ENCODE data around the gene EXD3. TPM values are rescaled to one million over a fixed set of nuclear protein-coding genes. Genes with fewer than 3 reads are reported as not detected.
"Not testable (repeated sequence)": the region's sequence is repeated elsewhere in the genome, so short reads cannot be mapped to it uniquely, and the experiment has no call there.

Gene EXD3
- polyA plus RNA-seq, 1 of the 3 experiments (the other 2 are of a cell fraction), result 11.5 TPM

GRCh38 chr9:137386507-137387113, 36.4 kb downstream of the EXD3 start:
- H3K9ac ChIP-seq; H3K27ac ChIP-seq (ENCODE audit: low read depth in 2 of 2, low read length in 1 of 2); H3K9me3 ChIP-seq; H3K4me2 ChIP-seq; H2AFZ ChIP-seq (ENCODE audit: low read depth); H3F3A ChIP-seq (replicated peaks; ENCODE audit: insufficient read depth); H3K9me2 ChIP-seq; H3K4me1 ChIP-seq (ENCODE audit: control insufficient read depth in 1 of 2, insufficient read depth in 2 of 2, low read depth in 1 of 2, low read length in 1 of 2); POLR2A ChIA-PET; DNase-seq; H4K20me1 ChIP-seq (ENCODE audit: insufficient read depth); H3K36me3 ChIP-seq (replicated peaks in 1 of 2; ENCODE audit: control insufficient read depth in 1 of 2, insufficient read depth in 2 of 2, low read length in 1 of 2); H3K27me3 ChIP-seq (ENCODE audit: insufficient read depth); H3K79me2 ChIP-seq (ENCODE audit: insufficient read depth); H3K4me3 ChIP-seq (ENCODE audit: low read depth in 2 of 2, low read length in 1 of 2): not testable (repeated sequence)
- 71% methylated on average over 8 of the region's 12 CpGs for WGBS (ENCODE audit: low lambda C conversion rate)
- CTCF ChIA-PET, result interaction anchor here (0.8 kb wide), 1 partner anchor 100 kb away, joined by 3 read pairs; no protein-coding TSS in a partner anchor

- no peaks in the 10 kb centered on the region; a peak in 1 of 4 replicates for H3K4me1 ChIP-seq (ENCODE audit: control insufficient read depth in 1 of 2, insufficient read depth in 2 of 2, low read depth in 1 of 2, low read length in 1 of 2)
- H3K4me2 ChIP-seq, result no peak overlapping the region
- CTCF ChIA-PET, result no interaction called here
- H3K79me2 ChIP-seq (ENCODE audit: insufficient read depth), result no peaks in the 10 kb centered on the region
- no peak overlapping the region for H2AFZ ChIP-seq (ENCODE audit: low read depth)
- H3F3A ChIP-seq (replicated peaks; ENCODE audit: insufficient read depth), result no peaks in the 10 kb centered on the region
- 95% methylated on average over 14 of the region's 26 CpGs for WGBS (ENCODE audit: low lambda C conversion rate)
- H3K27ac ChIP-seq (ENCODE audit: low read depth in 2 of 2, low read length in 1 of 2), result no peak overlapping the region
- H3K36me3 ChIP-seq (replicated peaks in 1 of 2; ENCODE audit: control insufficient read depth in 1 of 2, insufficient read depth in 2 of 2, low read length in 1 of 2), result no peaks in the 10 kb centered on the region
- TF ChIP-seq EZH2phosphoT487 (IDR thresholded peaks at IDR 0.05; ENCODE audit: borderline replicate concordance, low read depth) (no peak), TAF1 (IDR thresholded peaks at IDR 0.05; ENCODE audit: borderline replicate concordance, low read depth, low read length) (no peak), GABPA (IDR thresholded peaks at IDR 0.05; ENCODE audit: low read depth) (no peak), RFX5 (IDR thresholded peaks at IDR 0.05; ENCODE audit: low read length) (no peak), MAX (IDR thresholded peaks at IDR 0.05; ENCODE audit: low read depth) (no peak), TEAD4 (IDR thresholded peaks at IDR 0.05; ENCODE audit: borderline replicate concordance, insufficient read depth) (no peak), ZBTB33 (IDR thresholded peaks at IDR 0.05; ENCODE audit: borderline replicate concordance, low read depth) (no peak), SMC3 (IDR thresholded peaks at IDR 0.05; ENCODE audit: low read depth, low read length) (no peak), USF2 (IDR thresholded peaks at IDR 0.05; ENCODE audit: borderline replicate concordance, low read depth, low read length) (no peak), GATA2 (CRISPR knock-in tag; IDR thresholded peaks at IDR 0.05) (no peak)
- H3K9ac ChIP-seq, result no peak overlapping the region
- no peak overlapping the region for H3K4me3 ChIP-seq (ENCODE audit: low read depth in 2 of 2, low read length in 1 of 2)
- no peak for DNase-seq
- POLR2A ChIA-PET, result no interaction called here
- H3K27me3 ChIP-seq (ENCODE audit: insufficient read depth), result no peaks in the 10 kb centered on the region
- H4K20me1 ChIP-seq (ENCODE audit: insufficient read depth), result no peaks in the 10 kb centered on the region
- H3K9me2 ChIP-seq, result no peaks in the 10 kb centered on the region
- no peaks in the 10 kb centered on the region for H3K9me3 ChIP-seq
Observed at GRCh38 chr9:137385061-137385655, 37.8 kb downstream of the EXD3 start.

All from SK-N-SH (cell line).